Sigmoid colon (tissue), 7 donors: Measurements from ENCODE around the gene MAP1LC3A. TPM values are rescaled to one million over a fixed set of nuclear protein-coding genes. Genes with fewer than 3 reads are reported as not detected.

ENCODE experiments used
- DNase-seq: peaks from one replicate; pipeline ENCODE4 v3.0.0-alpha.2; 2019
- H3K27ac ChIP-seq, 4 donors: fragments of 200-600 bp; sonication (generic); one replicate each; pipeline ENCODE4 v1.5.1; 2016 to 2019; ENCODE audit warnings: mild to moderate bottlenecking in 1 of 4
- H3K27me3 ChIP-seq, 3 donors: fragments of 200-600 bp; sonication (generic); one replicate each; pipeline ENCODE4 v1.5.1; 2019; ENCODE audit warnings: mild to moderate bottlenecking in 1 of 3
- H3K36me3 ChIP-seq, 4 donors: fragments of 200-600 bp; sonication (generic); one replicate each; pipeline ENCODE4 v1.5.1; 2016 to 2019
- H3K4me1 ChIP-seq, 4 donors: fragments of 200-600 bp; sonication (generic); one replicate each; pipeline ENCODE4 v1.5.1; 2017 to 2019
- H3K4me3 ChIP-seq, 4 donors: fragments of 200-600 bp; sonication (generic); one replicate each; pipeline ENCODE4 v1.5.1; 2017 to 2019; ENCODE audit warnings: mild to moderate bottlenecking in 2 of 4, moderate library complexity in 1 of 4
- H3K9me3 ChIP-seq, 4 donors: fragments of 200-600 bp in 3 of 4; sonication (generic) in 3 of 4; one replicate each; pipeline versions ENCODE4 v1.5.1 to v1.6.1; 2013 to 2019
- CTCF ChIP-seq, 4 experiments: fragments of 450-650 bp in 3 of 4; fragments of 200-600 bp in 1 of 4; IDR thresholded peaks; one replicate each; pipeline ENCODE4 v1.5.1; 2016 to 2019; ENCODE audit warnings: antibody characterized with exemption in 4 of 4, mild to moderate bottlenecking in 3 of 4, moderate library complexity in 2 of 4
- EP300 ChIP-seq, 4 donors: sonication (generic); formaldehyde crosslinking; IDR thresholded peaks; one replicate each; pipeline ENCODE4 v1.6.1; 2017; ENCODE audit warnings: antibody characterized with exemption in 4 of 4
- POLR2A ChIP-seq, 2 donors: fragments of 450-650 bp; IDR thresholded peaks; one replicate each; pipeline ENCODE4 v1.6.1; 2016; ENCODE audit warnings: antibody characterized with exemption in 2 of 2, mild to moderate bottlenecking in 2 of 2, moderate library complexity in 2 of 2
- POLR2AphosphoS5 ChIP-seq, 4 donors: sonication (generic); formaldehyde crosslinking; IDR thresholded peaks; one replicate each; pipeline ENCODE4 v1.6.1; 2017; ENCODE audit warnings: antibody characterized with exemption in 4 of 4
- WGBS, 2 donors: extraction: QIAGEN DNeasy Blood & Tissue Kit; methylation state at CpG; one replicate each; pipeline ENCODE4 v1.1.7; 2013; 5-methylcytosine and 5-hydroxymethylcytosine counted together
- intact Hi-C: fragments of 100-400 bp; cut with DNase I; formaldehyde crosslinking; loops from one replicate; pipeline ENCODE4 v1.15.1; 2023
- polyA plus RNA-seq, 3 donors: library from polyadenylated mRNA; stranded (reverse); fragments of 200-250 nt; gene quantifications; one replicate each; pipeline ENCODE4 v1.2.3, GENCODE V29; 2013
- total RNA-seq, 4 donors: library from RNA; depleted of rRNA; stranded (reverse); fragments of >200 nt; gene quantifications; one replicate each; pipeline ENCODE4 v1.1.0, GENCODE V29; 2016
- donor health status: healthy with polysubstance abuse.
- donor health status: Bipolar disorder and iron deficiency.
- donor health status: healthy.

The MAP1LC3A gene
- total and polyA plus RNA-seq, 7 donors = 45.5 to 88.1 (median 51.0) TPM

GRCh38 chr20:34528921-34529297 is 29.6 kb upstream of the MAP1LC3A start:
- no peak overlapping the region for H3K4me3 ChIP-seq
- H3K27me3 ChIP-seq = no peaks in the 10 kb centered on the region
- TF ChIP-seq CTCF (IDR thresholded peaks at IDR 0.05) (no peak), EP300 (IDR thresholded peaks at IDR 0.05) (no peak), POLR2AphosphoS5 (IDR thresholded peaks at IDR 0.05) (no peak), POLR2A (IDR thresholded peaks at IDR 0.05) (no peak)
- peak; percentile 78 for DNase-seq
- H3K27ac ChIP-seq = peak overlapping the region in 3 of 4 donors; percentile 38 to 60 (median 54)
- no peaks in the 10 kb centered on the region for H3K9me3 ChIP-seq
- intact Hi-C loops = no loop called here
- WGBS, 2 donors = 41 to 65% methylated on average over 5 of the region's 5 CpGs
- H3K36me3 ChIP-seq = peaks cover 12 to 64% (median 37%) of the 10 kb centered on the region in 4 donors
- H3K4me1 ChIP-seq = peaks cover 0 to 51% (median 48%) of the 10 kb centered on the region in 4 donors

GRCh38 chr20:34529742-34530141 is 28.8 kb upstream of the MAP1LC3A start:
- Histone ChIP-seq H3K9me3 (no peaks in the 10 kb centered on the region), H3K36me3 (peaks cover 13 to 72% (median 45%) of the 10 kb centered on the region in 4 donors), H3K4me3 (no peak overlapping the region), H3K27me3 (no peaks in the 10 kb centered on the region), H3K4me1 (peaks cover 0 to 46% (median 46%) of the 10 kb centered on the region in 4 donors), H3K27ac (peak overlapping the region in 2 of 4 donors; percentile 54 to 60)
- intact Hi-C loops = no loop called here
- DNase-seq = no peak
- WGBS, 2 donors = 91 to 97% methylated on average over 3 of the region's 3 CpGs
- TF ChIP-seq CTCF (IDR thresholded peaks at IDR 0.05) = no peak
- no peak for TF ChIP-seq EP300 (IDR thresholded peaks at IDR 0.05)
- TF ChIP-seq POLR2A (IDR thresholded peaks at IDR 0.05) = no peak
- no peak for TF ChIP-seq POLR2AphosphoS5 (IDR thresholded peaks at IDR 0.05)

- 78 to 85% methylated on average over 5 of the region's 5 CpGs for WGBS, 2 donors
- Histone ChIP-seq H3K27me3 (no peaks in the 10 kb centered on the region), H3K27ac (peak overlapping the region in 1 of 4 donors; percentile 60), H3K9me3 (no peaks in the 10 kb centered on the region), H3K36me3 (peaks cover 15 to 78% (median 51%) of the 10 kb centered on the region in 4 donors), H3K4me3 (no peak overlapping the region), H3K4me1 (peaks cover 0 to 42% (median 41%) of the 10 kb centered on the region in 4 donors)
- DNase-seq = peak; percentile 39
- no peak for TF ChIP-seq POLR2A (IDR thresholded peaks at IDR 0.05)
- intact Hi-C loops = no loop called here
Measured at GRCh38 chr20:34530342-34530741, 28.2 kb upstream of the MAP1LC3A start.

GRCh38 chr20:34531608-34532265 is 26.8 kb upstream of the MAP1LC3A start:
- no peak overlapping the region for H3K27ac ChIP-seq
- no peak overlapping the region for H3K4me3 ChIP-seq
- no peaks in the 10 kb centered on the region for H3K9me3 ChIP-seq
- TF ChIP-seq POLR2A (IDR thresholded peaks at IDR 0.05) = no peak
- TF ChIP-seq EP300 (IDR thresholded peaks at IDR 0.05) = no peak
- no peak for TF ChIP-seq CTCF (IDR thresholded peaks at IDR 0.05)
- TF ChIP-seq POLR2AphosphoS5 (IDR thresholded peaks at IDR 0.05) = no peak
- WGBS, 2 donors = 92 to 96% methylated on average over 8 of the region's 8 CpGs
- no peaks in the 10 kb centered on the region for H3K27me3 ChIP-seq
- peaks cover 24 to 89% (median 60%) of the 10 kb centered on the region in 4 donors for H3K36me3 ChIP-seq
- H3K4me1 ChIP-seq = peaks cover 0 to 28% (median 27%) of the 10 kb centered on the region in 4 donors
- intact Hi-C loops = no loop called here
- DNase-seq = peak; percentile 49

DNA sequence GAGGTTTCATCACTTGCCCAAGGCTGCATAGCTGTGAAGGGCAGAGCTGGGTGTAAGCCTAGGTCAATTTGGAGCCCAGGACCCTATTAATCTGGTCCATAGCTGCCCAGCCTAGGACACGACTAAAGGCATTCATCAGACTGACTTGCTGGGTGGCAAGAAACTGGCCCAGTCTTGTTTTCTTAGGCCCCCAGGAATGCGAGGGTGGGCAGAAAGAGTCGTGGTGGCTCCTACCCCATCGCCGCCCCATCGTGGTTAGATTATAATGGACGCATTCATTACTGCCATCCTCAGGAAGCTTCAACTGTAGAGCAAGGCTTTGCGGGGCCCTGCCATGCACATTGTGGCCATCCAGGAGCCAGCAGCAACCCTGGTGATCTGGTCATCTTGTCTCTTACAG is 26.2 kb upstream of the MAP1LC3A start:
- no peak for TF ChIP-seq POLR2A (IDR thresholded peaks at IDR 0.05)
- no peak for TF ChIP-seq CTCF (IDR thresholded peaks at IDR 0.05)
- no peak for TF ChIP-seq EP300 (IDR thresholded peaks at IDR 0.05)
- no peak for TF ChIP-seq POLR2AphosphoS5 (IDR thresholded peaks at IDR 0.05)
- WGBS, 2 donors = 92 to 94% methylated on average over 8 of the region's 8 CpGs
- H3K27me3 ChIP-seq = no peaks in the 10 kb centered on the region
- no peaks in the 10 kb centered on the region for H3K9me3 ChIP-seq
- H3K4me1 ChIP-seq = peaks cover 0 to 22% (median 21%) of the 10 kb centered on the region in 4 donors
- DNase-seq = no peak
- intact Hi-C loops = no loop called here
- no peak overlapping the region for H3K4me3 ChIP-seq
- H3K36me3 ChIP-seq = peaks cover 24 to 89% (median 60%) of the 10 kb centered on the region in 4 donors
- H3K27ac ChIP-seq = no peak overlapping the region
